GM21723 (cell line): ENCODE data around the gene OGDH.
"Not testable (repeated sequence)": the region's sequence is repeated elsewhere in the genome, so short reads cannot be mapped to it uniquely, and the experiment has no call there.

ENCODE experiments used
- ATAC-seq: cut with Tn5 transposase; IDR thresholded peaks from one replicate; pipeline ENCODE4 v1.9.1; 2021; ENCODE audit warnings: mild to moderate bottlenecking, moderate library complexity; ENCODE audit not compliant: unreplicated experiment

OGDH gene

GRCh38 chr7:44606341-44607140, at the start of gene OGDH:
TSS of gene OGDH (plus strand) at chr7:44606627. CDS start at chr7:44624344, 17,717 bp downstream.
- peak; percentile 92 for ATAC-seq

GRCh38 chr7:44557485-44557884, 48.9 kb upstream of the OGDH start:
- no peak for ATAC-seq

DNA sequence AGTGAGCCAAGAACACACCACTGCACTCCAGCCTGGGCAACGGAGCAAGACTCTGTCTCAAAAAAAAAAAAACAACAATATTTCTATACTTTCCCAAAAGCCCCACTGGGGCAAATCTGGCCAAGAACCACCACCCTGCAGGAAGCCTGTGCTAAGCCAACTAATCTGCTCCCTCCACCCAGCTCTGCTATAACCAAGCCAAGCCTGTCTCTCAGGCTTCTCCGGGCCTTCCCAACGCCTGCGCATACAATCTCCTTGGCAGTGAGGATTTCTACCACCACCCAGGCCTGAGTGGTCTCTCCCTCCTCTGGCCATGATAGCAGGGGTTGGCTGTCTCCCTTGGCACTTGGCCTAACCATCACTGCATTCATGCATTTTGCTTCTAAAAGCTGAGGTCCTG, 46.9 kb upstream of the OGDH start:
- ATAC-seq, result no peak

- no peak for ATAC-seq
Observed at GRCh38 chr7:44561481-44561880, 44.9 kb upstream of the OGDH start.

DNA sequence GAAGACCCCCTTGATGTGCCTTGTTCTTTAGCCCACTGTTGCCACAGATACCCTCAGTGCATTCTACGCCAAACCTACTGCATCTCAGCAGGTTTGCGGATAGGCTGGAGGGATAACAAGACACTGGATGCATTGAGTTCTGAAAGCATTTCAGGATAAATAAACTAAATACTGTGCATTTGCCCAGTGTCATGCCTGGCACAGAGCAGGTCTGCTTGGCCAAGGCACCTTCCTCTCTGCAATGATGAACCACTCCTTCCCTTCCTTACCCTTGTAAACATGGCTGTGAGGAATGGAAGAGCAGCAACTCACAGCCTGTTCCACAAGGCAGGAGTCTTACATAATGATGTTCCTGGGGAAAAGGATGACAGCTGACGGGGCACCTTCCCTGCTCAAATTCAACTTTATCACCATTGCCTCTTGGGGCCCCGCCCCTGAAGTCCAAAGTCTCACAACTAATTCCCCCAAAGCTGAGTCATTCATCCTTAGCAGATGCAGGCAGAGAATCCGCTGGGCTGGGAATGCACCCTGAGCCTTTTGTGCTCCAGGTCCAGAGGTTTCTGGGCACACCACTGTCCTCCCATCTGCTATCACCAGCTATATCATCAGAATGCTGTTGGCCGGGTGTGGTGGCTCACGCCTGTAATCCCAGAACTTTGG, 44.3 kb upstream of the OGDH start:
- no peak for ATAC-seq

- ATAC-seq, result not testable (repeated sequence)
Observed at GRCh38 chr7:44562622-44562962, 43.8 kb upstream of the OGDH start.

DNA sequence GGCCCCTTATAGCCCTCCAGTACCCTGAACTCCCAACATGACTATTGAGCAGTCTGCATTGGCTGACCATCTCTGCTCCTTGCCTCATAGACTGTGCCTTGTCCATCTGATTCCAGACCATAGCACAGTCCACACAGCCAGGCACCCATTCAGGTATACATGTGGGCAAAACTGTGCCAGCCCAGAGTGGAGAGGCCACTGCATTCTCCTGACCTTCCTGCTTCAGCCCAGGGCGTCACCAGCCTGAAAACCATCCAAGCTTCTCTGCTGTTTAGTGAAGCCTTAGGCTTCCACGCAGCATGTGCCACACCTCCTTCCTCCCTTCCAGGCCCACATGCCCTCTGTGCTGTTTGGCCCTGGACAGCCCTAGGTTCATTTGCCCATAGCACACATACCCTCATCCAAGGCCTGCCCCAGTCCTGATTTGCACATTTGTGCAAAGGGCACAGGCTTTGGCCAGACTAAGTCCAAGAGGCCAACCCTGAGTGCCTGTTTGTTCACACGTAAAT, 43.2 kb upstream of the OGDH start:
- no peak for ATAC-seq

- no peak for ATAC-seq
Observed at GRCh38 chr7:44564606-44565005, 41.8 kb upstream of the OGDH start.

DNA sequence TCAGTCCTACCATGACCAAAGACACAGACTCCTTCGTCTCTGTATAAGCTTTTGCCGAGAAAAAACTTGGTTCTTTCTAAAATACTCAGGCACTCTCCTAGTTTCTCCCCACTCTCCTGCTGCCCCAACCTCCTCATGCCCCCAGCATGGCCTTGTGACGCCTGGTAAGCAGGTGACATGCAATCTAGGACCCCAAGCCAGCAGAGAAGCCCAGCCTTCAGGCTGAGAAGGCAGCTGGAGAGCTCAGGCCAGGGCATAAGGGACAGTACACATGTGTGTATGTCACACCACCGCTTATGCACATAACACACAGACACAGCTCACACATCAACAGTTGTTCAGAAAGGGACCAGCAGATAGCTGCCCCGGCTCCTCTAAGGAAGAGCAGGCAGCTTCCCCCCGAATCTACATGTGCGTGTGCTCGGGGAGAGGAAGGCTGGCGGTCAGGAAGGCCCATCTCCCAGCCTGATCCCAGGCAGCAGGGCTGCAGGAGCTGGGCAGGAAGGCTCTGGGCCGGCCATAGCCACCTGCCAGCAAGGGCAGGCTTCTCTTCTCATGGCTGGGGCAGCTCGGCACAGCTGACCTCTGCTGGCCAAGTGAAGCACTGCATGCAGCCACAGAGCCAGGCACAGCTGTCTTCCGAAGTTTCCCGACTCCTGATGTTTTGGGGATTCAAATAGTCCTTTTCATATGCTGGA, 41.2 kb upstream of the OGDH start:
- ATAC-seq, result peak; percentile 80

DNA sequence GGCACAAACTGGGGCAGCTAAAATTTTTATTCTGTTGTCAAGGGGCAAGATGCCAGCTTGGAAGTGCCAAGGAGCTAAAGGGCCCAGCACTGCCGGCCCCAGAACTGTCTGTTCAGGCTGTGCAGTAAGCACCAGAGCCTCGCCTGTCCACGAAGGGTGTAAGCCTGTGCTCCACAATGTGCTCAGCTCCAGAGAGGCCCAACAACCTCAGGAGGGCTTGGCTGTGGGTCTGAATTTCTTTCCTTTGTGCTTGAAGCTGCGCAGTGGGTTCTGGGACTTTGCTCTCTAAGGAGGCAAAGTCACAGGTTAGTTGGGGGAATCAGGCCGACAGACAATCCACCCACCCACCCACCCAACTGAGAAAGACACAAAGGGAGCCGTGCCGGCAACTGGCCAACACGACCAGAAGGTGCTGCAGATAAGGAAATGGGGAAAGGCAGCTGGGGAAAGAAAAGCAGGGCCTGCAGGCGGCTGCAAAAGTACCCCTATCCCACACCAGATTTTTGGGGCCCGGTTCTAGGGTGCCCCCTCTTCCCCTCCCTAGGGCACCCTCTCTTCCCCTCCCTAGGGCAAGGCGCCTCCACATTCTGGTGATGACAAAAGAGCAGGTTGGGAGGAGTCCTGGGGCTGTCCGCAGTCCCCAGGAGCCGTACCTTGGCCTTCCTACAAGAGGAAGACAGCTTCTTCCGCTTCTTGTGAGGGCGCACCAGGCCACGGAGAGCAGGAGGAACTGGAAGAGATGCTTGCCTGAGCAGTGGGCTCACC, 40.5 kb upstream of the OGDH start:
- ATAC-seq, result peak; percentile 43

DNA sequence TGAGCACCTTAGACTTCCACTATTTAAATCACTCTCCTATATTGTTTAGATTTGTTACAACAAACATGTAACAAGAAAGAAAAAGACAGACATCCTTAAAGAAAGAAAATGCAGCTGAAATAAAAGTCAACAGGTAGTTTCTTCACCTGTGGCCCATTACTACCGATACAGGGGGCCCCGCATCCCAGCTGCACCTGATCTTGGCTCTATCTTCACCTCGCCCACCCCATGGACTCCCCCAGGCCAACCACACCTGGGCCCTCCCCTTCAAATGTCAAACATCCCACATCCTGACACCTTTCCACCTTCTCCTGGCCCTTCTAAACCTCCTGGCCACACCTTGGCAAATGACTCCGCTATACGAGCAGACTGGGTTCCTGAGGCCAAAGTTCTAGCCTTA, 39.7 kb upstream of the OGDH start:
- ATAC-seq, result no peak

DNA sequence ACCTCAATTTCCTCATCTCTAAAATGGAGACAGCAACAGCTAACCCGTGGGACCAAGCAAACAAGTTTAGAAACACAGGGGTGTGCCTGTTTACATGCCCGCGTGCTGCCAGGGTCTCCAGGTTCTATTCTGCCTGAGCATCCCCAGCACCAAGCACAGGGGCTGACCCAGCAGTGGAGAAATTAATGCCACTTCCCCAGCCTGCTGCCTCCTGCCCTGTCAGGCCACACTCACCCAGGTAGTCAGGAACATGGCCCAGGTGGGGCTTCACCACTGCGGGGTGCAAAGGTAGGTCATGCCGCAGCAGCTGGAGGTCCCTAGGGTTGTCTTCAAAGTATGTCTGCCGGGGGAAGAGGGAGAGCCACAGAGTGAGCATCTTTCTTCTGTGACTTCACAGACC, 38.5 kb upstream of the OGDH start:
- ATAC-seq, result no peak

DNA sequence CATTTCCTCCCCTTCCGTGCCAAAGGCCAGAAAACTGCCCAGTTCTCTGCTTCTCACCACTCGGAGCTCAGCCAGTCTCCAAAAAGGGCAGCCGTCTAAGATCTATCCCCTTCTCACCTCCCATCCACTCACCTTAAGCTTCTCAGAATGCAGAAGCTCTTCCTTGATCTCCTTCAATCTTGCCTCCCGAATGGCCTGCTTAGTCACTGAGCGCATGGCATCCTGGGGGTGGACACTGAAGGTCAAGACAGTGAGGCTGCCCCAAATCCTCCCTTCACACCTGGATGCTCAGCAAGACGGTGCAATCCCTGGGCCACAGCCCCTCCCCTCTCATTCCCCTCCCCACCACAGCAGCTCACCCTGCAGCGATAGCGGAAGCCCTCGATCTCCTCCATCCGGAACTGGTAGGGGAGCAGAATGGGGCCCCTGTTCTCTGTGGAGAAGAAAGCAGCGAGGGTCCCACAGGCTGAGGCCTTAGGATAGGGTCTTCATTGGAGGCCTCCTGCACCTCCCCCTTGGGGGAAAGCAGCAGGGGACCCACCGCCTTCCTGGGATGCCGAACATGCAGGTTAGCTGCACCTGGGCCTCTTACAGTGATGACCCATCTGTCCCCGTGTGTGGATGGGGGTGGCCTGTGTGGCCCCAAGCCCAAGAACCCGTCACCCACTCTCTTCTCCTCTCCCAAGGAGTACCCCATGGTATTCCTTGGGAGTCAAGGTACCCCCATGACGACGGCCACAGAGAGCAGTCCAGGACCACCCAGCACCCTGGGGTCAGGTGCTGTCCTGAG, 37.5 kb upstream of the OGDH start:
- ATAC-seq, result no peak

DNA sequence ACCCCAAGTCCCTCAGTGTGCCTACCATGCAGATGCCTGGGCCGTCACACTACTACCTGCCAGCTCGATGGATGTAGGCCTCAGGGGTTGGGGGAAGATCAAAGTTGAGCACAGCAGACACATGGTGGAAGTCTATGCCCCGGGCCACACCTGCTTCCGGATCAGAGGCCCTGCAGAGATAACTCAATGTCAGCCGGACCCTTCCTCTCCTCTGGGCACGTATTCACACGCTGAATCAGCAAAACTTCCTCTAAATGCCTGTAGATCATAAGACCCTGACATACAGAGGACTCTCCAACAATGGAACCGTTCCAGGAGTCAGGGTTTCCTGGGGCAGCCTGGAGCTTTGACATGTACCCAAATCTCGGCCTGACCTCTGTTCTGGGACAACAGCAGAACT, 36.5 kb upstream of the OGDH start:
- no peak for ATAC-seq

GRCh38 chr7:44572771-44573170, 33.7 kb upstream of the OGDH start:
- no peak for ATAC-seq

GRCh38 chr7:44573464-44574286, 32.8 kb upstream of the OGDH start, which contains the start of gene DDX56:
TSS of gene DDX56 (minus strand) at chr7:44573908. CDS start at chr7:44573895, 13 bp downstream.
- ATAC-seq, result peak; percentile 94

- ATAC-seq, result no peak
Observed at GRCh38 chr7:44574287-44574872, 32.0 kb upstream of the OGDH start.

- ATAC-seq, result no peak
Observed at GRCh38 chr7:44575054-44575453, 31.4 kb upstream of the OGDH start.

DNA sequence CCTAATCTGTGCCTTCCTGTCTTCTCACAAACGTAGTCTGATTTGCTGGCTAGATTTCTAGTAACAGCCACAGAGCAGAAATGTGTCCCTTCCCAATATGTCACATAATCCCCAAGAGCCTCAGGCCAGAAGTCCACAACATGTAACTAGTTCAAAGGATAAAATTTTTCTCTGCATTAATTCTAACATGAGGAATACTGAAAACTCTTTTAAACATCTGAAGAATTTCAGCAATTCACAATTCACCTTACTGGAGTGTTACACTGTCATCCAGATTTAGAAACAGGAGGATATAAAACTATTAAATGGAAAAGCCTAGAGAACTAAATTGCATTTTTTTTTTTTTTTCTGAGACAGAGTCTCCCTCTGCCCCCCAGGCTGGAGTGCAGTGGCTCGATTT, 30.2 kb upstream of the OGDH start:
- ATAC-seq, result no peak
